Raji (cell line): ENCODE data around the gene KRTAP9-7.

Source experiments
- POLR2A ChIP-seq: IDR thresholded peaks from 2 replicates; pipeline ENCODE4 v1.6.1; 2011; ENCODE audit warnings: low read depth, low read length, control low read depth; ENCODE audit not compliant: insufficient read depth

The KRTAP9-7 gene

DNA sequence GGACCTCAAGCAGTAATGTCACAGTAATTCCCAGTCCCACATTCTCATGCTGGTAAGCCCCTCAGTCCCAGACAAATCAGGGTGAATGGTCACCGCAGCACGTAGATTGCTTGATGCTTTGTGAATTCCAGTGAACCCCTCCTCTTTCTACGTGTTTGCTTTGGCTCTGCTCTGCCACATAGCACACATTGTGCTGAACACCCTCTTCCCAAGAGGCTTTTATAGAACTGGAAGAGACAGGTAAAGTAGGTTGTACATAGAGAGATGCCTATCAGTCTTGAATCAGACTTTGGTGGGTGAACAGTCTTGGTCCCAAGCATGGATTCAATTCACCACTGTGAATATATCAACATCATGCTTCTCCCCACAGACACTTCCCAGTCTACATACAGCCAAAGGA lies 10.9 kb upstream of the KRTAP9-7 start:
- TF ChIP-seq POLR2A: no peak

DNA sequence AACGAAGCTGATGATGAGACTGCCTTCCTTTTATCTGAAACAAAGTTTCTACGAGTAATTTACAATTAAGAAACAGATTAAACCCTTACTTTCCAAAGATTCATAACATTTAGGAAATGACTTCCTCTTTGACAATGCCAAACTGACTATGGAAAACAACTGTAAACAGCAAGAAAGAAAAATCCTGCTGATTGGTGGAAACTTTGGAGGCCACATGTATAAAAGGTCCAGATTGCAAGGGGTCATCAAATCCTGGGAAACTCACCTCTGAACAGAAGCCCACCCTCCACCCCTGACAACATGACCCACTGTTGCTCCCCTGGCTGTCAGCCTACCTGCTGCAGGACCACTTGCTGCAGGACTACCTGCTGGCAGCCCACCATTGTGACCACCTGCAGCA lies 10.4 kb upstream of the KRTAP9-7 start, which contains the start of gene KRTAP9-6:
Gene KRTAP9-6 (plus strand): TSS at position 301 of the 400 bp plus-strand sequence. CDS start 0 bp downstream, at position 301.
- no peak for TF ChIP-seq POLR2A

DNA sequence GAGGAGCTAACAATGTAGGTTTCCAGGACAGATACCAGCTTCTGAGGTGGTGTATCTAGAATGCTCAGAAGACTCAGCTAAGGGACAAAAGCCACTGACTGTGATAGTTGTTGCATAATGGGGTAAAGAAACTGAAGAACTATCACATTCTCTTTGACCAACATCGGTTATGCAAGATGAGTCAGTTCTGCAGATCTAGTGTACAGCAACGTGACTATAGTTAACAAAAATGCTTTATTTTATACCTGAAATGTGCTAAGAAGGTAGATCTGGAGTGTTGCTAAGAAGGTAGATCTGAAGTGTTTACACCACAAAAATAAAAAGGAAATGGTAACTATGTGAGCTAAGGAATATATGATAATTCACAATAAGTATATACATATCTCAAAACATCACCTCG lies 7.8 kb upstream of the KRTAP9-7 start:
- no peak for TF ChIP-seq POLR2A

DNA sequence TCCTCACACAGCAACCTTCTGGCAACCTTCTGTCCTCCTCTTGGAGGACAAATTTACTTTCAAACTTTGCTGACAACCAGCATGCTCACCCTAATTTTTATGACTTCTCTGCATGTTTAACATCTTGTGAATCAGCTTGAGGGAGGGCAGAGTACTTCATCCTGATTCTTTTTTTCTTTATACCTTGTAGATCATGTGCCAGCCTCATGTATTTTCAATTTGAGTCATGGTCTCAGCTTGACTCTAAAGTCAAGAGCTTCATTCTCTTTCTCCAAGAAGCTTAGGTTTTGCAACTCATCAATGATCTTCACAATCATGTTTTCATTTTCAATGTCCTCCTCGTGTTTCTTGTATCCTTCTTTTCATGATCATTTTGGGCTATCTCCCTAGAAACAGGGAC lies 3.6 kb upstream of the KRTAP9-7 start:
- no peak for TF ChIP-seq POLR2A

DNA sequence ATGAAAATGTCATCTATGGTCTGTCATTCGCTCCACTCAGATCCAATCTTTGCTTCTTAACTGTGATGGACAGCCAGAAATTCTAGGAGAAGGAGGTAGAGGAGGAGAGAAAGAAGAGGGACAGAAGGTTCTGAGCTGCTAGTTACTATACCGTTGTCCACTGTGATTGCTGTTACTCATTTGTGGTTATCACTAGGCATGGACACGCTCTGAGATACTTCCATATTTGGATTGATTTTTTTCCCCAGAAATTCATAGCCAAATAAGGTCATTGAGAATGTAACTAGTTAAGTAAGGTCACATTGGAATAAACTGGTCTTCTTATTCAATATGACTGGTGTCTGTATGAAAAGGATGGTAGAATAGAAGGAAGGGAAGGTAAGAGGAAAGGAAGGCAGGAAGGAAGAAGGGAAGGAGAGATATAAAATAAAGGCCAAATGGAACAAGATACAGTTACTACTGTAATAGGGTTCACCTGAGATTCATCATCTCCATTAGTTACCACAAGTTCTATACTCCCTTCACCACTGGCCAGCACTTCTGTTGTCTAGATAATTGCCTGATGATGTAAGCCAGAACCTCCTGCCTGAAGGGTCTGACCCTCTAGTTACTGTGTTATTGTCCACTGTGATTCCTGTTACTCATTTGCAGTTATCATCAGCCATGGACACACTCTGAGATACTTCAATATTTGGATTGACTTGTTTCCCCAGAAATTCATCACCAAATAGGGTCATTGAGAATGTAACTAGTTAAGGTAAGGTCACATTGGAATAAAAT lies 2.9 kb downstream of the KRTAP9-7 start:
- no peak for TF ChIP-seq POLR2A

DNA sequence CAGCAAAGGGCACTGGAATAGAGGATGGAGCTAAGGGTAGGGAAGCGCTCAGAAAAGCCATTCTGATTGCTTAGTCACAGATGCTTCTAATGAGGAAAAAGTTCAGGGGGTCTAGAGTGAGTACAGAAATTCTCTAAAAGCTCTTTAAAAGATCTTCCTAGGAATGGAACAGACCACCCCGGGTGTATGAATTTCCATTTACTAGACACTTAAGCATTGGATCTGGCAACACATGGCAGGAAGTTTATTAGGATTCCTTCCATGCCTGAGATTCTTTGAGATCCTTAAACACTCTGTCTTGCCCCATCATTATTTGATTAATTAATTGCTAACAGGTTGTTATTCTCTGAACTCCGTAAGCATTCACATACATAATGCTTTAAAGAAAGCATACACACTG lies 8.5 kb downstream of the KRTAP9-7 start:
- no peak for TF ChIP-seq POLR2A

DNA sequence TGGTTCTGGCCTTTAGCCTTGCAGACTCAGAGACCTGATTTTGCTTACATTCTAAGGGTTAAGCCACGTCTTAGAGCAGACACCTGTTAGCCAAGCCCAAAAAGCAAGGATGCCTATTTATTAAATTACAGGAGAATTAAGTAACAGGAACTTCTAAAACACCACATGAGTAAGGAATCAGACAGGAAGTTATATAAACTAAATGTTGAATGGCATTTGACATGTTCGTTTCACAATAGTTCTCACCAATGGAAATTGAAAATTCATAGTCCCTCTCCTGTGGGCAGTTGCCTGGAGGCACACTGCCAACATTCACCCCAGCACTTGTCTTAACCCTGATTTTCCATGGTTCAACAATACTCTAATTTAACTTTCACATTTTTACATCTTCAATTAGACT lies 9.0 kb downstream of the KRTAP9-7 start:
- TF ChIP-seq POLR2A: no peak

DNA sequence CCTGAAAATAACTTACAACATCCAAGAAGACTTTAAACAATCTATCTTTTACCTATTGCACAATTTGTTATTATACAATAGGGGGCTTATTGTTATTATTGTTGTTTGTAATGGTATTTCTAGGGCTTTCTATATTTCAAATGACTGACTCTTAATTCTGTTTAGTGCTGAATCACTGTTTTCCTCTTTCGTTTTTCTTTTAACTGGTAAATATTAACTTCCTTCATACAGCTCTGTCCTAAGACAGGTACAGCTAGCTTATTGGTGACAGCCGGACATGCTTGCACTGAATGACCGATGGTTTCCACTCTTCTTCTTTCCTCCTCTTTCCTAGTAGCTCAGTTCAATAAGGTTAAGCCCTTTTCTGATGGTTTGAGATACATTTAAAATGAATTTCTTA lies 11.6 kb downstream of the KRTAP9-7 start:
- no peak for TF ChIP-seq POLR2A

DNA sequence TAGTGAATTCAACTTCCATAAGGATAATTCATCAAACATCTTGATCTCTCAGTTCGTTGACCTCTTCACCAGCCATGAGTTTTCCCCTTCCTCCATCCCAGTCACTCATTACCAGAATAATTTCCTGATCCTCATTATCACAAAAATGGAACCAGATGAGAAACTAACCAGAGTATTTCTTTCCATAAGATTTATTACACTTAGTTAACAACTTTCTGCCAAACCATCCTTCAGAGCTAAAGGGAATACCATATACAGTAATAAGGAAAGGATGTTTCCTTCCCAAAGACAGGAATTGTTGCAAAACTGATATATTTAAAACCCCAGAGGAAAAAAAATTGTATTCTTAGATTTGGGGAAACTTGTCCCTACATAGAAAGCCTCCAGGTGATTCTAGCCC lies 18.5 kb downstream of the KRTAP9-7 start:
- TF ChIP-seq POLR2A: no peak

DNA sequence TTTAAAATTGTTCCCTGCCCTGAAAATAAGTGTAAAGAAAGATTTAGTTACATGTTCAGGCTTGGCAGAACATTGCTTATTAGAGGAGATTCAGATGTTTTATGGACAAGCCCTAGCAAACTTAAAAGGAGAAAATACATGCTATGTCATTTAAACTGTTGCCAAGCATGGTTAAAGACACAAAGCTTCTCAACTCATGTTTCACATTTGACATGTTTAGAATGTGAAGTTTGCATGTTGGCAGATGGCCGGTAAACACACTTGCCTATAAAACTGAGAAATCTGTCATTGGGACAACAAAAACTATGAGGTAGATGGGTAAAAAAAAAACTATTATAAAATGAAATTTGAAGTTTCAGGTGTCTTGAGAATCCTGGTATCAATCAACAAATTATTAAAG lies 21.3 kb downstream of the KRTAP9-7 start:
- no peak for TF ChIP-seq POLR2A

DNA sequence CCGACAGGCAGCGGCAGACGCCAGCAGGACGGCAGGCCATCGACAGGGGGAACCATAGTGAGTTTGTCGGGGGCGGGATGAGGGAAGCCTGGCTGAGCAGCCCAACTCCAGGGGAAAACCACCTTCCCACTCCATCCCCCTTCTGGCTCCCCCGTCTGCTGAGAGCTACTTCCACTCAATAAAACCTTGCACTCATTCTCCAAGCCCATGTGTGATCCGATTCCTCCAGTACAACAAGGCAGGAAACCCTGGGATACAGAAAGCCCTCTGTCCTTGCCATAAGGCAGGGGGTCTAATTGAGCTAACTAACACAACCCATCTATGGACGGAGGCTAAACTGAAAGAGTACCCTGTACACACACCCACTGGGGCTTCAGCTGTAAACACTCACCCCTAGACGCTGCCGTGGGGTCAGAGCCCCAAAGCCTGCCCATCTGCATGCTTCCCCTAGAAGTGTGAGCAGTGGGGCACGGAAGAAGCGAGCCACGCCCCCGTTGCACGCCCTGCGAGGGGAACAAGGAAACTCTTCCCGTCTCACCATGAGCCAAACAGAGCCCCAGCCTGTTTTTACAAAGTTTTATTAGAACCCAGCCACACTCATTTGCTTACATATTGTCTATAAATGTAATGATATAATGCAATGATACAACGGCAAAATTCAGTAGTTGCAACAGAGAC lies 23.1 kb downstream of the KRTAP9-7 start:
- TF ChIP-seq POLR2A: no peak

DNA sequence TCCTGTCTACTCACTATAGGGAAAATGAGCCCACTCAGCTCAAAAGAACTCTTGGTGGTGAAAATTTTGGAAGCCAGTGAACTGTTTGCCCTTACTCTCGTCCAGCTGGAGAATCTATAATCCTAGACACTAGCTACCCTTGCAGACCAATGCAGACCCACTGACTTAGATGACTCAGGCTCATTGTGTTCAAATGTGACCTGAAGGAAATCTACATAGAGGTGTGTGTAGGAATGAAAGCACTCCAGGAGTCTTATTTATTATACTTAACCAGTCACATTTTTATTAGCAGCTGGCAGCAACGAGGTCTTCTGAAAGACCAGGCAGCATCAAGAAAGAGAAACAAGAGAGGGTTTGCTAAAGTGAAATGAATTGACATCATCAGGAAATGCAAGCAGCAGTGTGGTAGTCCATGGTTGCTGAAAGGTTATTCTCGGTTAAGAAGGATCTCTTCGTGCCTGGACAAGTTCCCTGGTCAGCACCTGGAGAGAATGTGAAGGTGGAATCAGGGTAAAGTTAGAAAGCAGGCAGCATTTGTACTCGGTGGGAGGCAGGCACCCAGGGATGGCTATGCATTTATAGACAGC lies 25.8 kb downstream of the KRTAP9-7 start:
- no peak for TF ChIP-seq POLR2A

DNA sequence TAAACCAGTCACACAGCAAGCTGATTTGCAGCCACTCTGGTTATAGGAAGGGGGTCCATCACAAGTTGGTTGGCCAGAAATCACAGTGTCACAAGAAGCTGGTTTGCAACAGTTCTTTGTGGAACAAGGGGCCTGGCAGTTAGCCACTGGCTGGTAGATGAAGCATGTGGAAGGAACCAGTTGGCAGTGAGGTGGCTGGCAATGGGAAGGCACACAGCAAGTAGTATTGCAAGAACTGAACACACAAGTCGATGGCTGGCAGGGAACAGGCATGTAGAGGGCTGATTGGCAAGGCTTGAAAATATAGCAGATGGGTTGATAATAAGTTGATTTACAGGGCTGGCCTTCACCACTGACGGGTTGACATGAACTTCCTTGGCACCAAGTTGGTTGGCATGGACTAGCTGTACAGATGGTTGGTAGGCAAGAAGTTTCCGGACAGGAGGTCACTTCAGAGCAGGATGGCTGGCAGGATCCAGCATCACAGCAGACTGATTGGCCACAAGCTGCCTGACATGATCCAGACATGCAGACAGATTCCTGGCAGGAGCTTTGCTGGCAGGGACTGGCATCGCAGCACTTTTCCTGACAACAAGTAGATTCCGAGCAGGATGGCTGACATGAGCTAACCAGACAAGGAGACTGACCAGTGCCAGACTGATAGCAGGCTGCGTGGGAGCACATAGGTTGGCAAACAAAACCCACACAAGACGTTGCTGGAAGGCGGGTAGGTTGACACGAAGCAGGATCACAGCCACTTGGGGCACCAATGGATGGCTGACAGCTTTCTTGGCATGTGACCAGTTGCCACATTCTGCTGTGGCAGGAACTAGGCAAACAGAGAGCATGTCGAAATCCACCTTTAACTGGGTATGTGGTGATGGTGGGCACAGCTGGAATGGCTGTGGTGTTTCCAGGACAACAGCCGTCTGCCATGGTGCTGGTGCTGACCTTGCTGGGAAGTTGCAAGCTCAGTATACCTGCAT lies 26.7 kb downstream of the KRTAP9-7 start, which contains the start of gene KRTAP29-1:
Gene KRTAP29-1 (minus strand): TSS at position 936 of the 986 bp plus-strand sequence. CDS start 0 bp downstream, at position 936.
- TF ChIP-seq POLR2A: no peak

DNA sequence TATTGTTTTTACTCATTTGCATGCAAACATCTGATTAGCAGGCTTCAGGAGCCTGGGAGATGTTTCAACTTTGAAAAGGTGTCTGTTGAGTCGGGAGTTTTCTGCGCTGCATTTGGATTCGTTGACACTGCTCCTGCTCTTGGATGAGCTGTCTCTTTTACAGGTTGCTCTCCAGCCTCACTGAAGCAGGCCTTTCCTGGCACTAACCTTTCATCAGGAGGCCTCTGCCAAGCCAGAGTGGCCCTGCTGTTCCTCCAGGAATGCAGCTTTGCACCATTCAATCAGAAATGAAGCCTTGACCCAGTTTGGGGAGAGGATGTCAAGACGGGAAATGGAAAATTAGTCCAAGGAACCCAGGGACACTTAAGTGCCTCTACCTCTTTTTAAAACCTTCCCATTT lies 27.5 kb downstream of the KRTAP9-7 start:
- no peak for TF ChIP-seq POLR2A

DNA sequence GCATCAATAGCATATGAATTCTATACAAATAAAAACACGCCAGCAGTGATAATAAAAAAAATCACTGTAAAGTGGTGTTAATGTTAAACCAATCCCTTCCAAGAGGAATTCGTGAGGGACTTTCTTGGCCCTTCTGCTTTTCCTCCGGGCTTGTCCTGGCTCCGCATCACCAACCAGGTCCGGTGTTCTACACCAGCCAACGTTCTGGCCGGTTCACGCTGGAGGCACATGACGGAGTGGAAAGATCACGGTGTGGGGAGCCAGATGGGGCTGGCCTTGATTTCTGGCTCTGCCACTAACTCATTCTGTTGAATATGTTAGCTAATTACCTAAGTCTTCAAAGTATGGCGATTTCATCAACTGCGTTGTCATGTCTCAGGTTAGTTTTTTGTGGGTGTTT lies 28.6 kb downstream of the KRTAP9-7 start:
- TF ChIP-seq POLR2A: no peak

DNA sequence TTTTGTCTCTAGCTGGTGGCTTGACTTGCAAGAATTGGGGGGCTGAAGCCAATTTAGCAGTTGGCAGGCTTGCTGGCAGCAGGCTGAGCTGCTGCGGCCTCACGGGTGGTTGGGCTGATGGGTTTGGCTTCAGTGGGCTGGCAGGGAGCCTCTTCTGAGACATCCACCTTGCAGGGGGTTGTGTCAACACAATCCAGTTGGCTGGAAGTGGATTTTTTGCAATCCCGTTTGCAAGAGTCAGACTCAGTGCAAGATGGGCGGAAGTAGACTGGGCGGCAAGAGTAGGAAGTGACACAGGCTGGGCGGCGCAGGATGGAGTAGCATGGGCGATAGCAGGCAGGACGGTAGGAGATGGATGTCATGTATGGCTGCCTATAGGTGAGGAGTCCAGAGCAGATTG lies 32.1 kb downstream of the KRTAP9-7 start:
- no peak for TF ChIP-seq POLR2A
